Endothelial cell of umbilical vein (primary cell): ENCODE results near the gene TMIGD3. TPM values are rescaled to one million over a fixed set of nuclear protein-coding genes. Genes with fewer than 3 reads are reported as not detected.

Source experiments
- BruUV-seq: library from RNA; stranded (reverse); fragments of 400-500 nt; replicated peaks from 2 replicates; lab custom pipeline; 2021; lab: Mats Ljungman, UMichigan
- CTCF ChIA-PET: fragments of 300-600, 350-600 bp; sonication (Branson Sonifier 250); formaldehyde crosslinking; loops from one replicate; lab custom pipeline; 2021; ENCODE audit warnings: antibody characterized with exemption, inconsistent platforms; lab: Charles Lee
- POLR2A ChIA-PET: fragments of 300-600, 350-600 bp; sonication (Branson Sonifier 250); formaldehyde crosslinking; loops from one replicate; lab custom pipeline; 2021; ENCODE audit warnings: antibody characterized with exemption, inconsistent platforms; lab: Charles Lee
- DNase-seq: peaks from one replicate; pipeline ENCODE4 v3.0.0-alpha.2; 2011; ENCODE audit warnings: low read depth, low spot score
- FAIRE-seq: peaks from 2 replicates; lab custom pipeline; 2011; peaks lifted over from hg19 to GRCh38; lab: Jason Lieb, UNC
- H2AFZ ChIP-seq: 2 replicates; pipeline ENCODE4 v1.6.0; 2012; ENCODE audit warnings: low read depth, low read length, control low read depth, inconsistent platforms
- H3K27ac ChIP-seq: 2 replicates; pipeline ENCODE4 v1.5.1; 2011; ENCODE audit warnings: low read depth, mild to moderate bottlenecking, control low read depth, low read length, moderate library complexity; ENCODE audit not compliant: insufficient read depth
- H3K27me3 ChIP-seq, 2 experiments: 2 replicates each; pipeline versions ENCODE4 v1.6.0 to v1.6.1; 2011; ENCODE audit warnings: low read length in 2 of 2, mixed read lengths in 1 of 2; ENCODE audit not compliant: control insufficient read depth in 2 of 2, insufficient read depth in 2 of 2
- H3K36me3 ChIP-seq, 2 experiments: 2 replicates in 1 of 2; 3 replicates in 1 of 2; pipeline ENCODE4 v1.5.1; 2011; ENCODE audit warnings: low read length in 2 of 2, mild to moderate bottlenecking in 1 of 2, moderate library complexity in 1 of 2; ENCODE audit not compliant: control insufficient read depth in 2 of 2, insufficient read depth in 2 of 2; ENCODE audit errors: extremely low read depth in 1 of 2
- H3K4me1 ChIP-seq: 3 replicates; pipeline ENCODE4 v1.5.1; 2011; ENCODE audit warnings: mild to moderate bottlenecking, low read length; ENCODE audit not compliant: control insufficient read depth, insufficient read depth; ENCODE audit errors: extremely low read depth
- H3K4me2 ChIP-seq: 2 replicates; pipeline ENCODE4 v1.6.1; 2011; ENCODE audit warnings: low read length, control low read depth, mixed read lengths; ENCODE audit not compliant: insufficient read depth
- H3K4me3 ChIP-seq, 3 experiments: fragments of 200-600 bp in 1 of 3; sonication (generic), shearing (Covaris generic) in 1 of 3; replicated peaks in 1 of 3; 2 replicates each; pipeline ENCODE4 v1.5.1; 2011 to 2016; ENCODE audit warnings: control low read depth in 3 of 3, low read length in 3 of 3, mild to moderate bottlenecking in 2 of 3, inconsistent platforms in 1 of 3, low read depth in 1 of 3, moderate library complexity in 1 of 3; ENCODE audit not compliant: insufficient read depth in 1 of 3
- H3K79me2 ChIP-seq: 2 replicates; pipeline ENCODE4 v1.6.0; 2012; ENCODE audit warnings: low read length, inconsistent platforms; ENCODE audit not compliant: control insufficient read depth, insufficient read depth
- H3K9ac ChIP-seq: replicated peaks from 2 replicates; pipeline ENCODE3; 2011; ENCODE audit warnings: low read length, control low read depth; ENCODE audit not compliant: insufficient read depth; ENCODE audit errors: extremely low read depth
- H3K9me1 ChIP-seq: replicated peaks from 3 replicates; pipeline ENCODE4 v1.6.0; 2011; ENCODE audit warnings: mild to moderate bottlenecking, low read length; ENCODE audit not compliant: control insufficient read depth, insufficient read depth; ENCODE audit errors: extremely low read depth
- H3K9me3 ChIP-seq: replicated peaks from 2 replicates; pipeline ENCODE4 v1.5.1; 2012; ENCODE audit warnings: low read length, inconsistent platforms; ENCODE audit not compliant: control insufficient read depth, insufficient read depth
- H4K20me1 ChIP-seq: replicated peaks from 2 replicates; pipeline ENCODE3; 2011; ENCODE audit warnings: mild to moderate bottlenecking, low read length; ENCODE audit not compliant: control insufficient read depth, insufficient read depth; ENCODE audit errors: extremely low read depth
- CTCF ChIP-seq, 2 donors: IDR thresholded peaks; 1 replicate in 1 of 2; 2 replicates in 1 of 2; pipeline ENCODE4 v1.5.1; 2011; ENCODE audit warnings: low read length in 2 of 2, mild to moderate bottlenecking in 2 of 2, moderate library complexity in 2 of 2, control low read depth in 1 of 2, inconsistent platforms in 1 of 2, low read depth in 1 of 2; ENCODE audit not compliant: insufficient read depth in 1 of 2; ENCODE audit errors: extremely low read depth in 1 of 2
- EZH2 ChIP-seq: IDR thresholded peaks from 2 replicates; pipeline ENCODE4 v1.6.1; 2012; ENCODE audit warnings: borderline replicate concordance, low read depth, mild to moderate bottlenecking, moderate library complexity, low read length, inconsistent platforms; ENCODE audit not compliant: severe bottlenecking
- FOS ChIP-seq: IDR thresholded peaks from 2 replicates; pipeline ENCODE4 v1.6.1; 2011; ENCODE audit warnings: mild to moderate bottlenecking, low read length, moderate library complexity, borderline replicate concordance; ENCODE audit not compliant: insufficient read depth
- GATA2 ChIP-seq: IDR thresholded peaks from 2 replicates; pipeline ENCODE4 v1.7.0; 2011; ENCODE audit warnings: low read depth, mild to moderate bottlenecking, moderate library complexity, mixed read lengths, low read length; ENCODE audit not compliant: insufficient read length, insufficient read depth
- JUN ChIP-seq: IDR thresholded peaks from 2 replicates; pipeline ENCODE4 v1.6.1; 2011; ENCODE audit warnings: borderline replicate concordance, low read depth; ENCODE audit not compliant: insufficient read length, insufficient read depth
- MAX ChIP-seq: IDR thresholded peaks from 2 replicates; pipeline ENCODE4 v1.6.1; 2011; ENCODE audit not compliant: insufficient read depth, insufficient read length
- MYC ChIP-seq: IDR thresholded peaks from one replicate; pipeline ENCODE4 v1.6.1; 2011; ENCODE audit warnings: mild to moderate bottlenecking, low read depth, low read length
- POLR2A ChIP-seq: IDR thresholded peaks from 2 replicates; pipeline ENCODE4 v1.6.1; 2012; ENCODE audit warnings: low read depth, mild to moderate bottlenecking, control low read depth, low read length
- POLR2AphosphoS5 ChIP-seq: IDR thresholded peaks from 2 replicates; pipeline ENCODE4 v1.6.1; 2012; ENCODE audit warnings: low read depth, mild to moderate bottlenecking, control low read depth, low read length, moderate library complexity; ENCODE audit not compliant: insufficient read depth
- dilution Hi-C: fragments of 300-500 bp; cut with MboI; formaldehyde crosslinking; loops from one replicate; pipeline ENCODE4 v1.15.0; 2019; ENCODE audit warnings: low sequenced_read_pairs; ENCODE audit not compliant: extremely low pct_ligation_motif_present
- intact Hi-C: fragments of 100-400 bp; cut with micrococcal nuclease; formaldehyde crosslinking; loops from one replicate; pipeline ENCODE4 v1.10.0; 2022
- polyA plus RNA-seq, 4 experiments: library from polyadenylated mRNA; depleted of rRNA in 3 of 4; stranded (reverse) in 3 of 4; unstranded in 1 of 4; fragments of >200 nt; gene quantifications; 2 replicates each; pipeline versions ENCODE4 v1.2.1 to v1.2.3, GENCODE V29; 2011 to 2012; ENCODE audit warnings: missing spikeins in 1 of 4
- total RNA-seq: library from RNA; stranded (reverse); gene quantifications from 2 replicates; pipeline ENCODE4 v1.2.3, GENCODE V29; 2021

TMIGD3 gene
- total and polyA plus RNA-seq, 2 donors (not counting 3 experiments of a cell fraction or from before 2014, with no cell fraction given), result 0.07 to 0.49 TPM

GRCh38 chr1:111465754-111466153, 37.7 kb downstream of the TMIGD3 start:
- Histone ChIP-seq H3K27me3 (no peaks in the 10 kb centered on the region), H3K4me1 (no peaks in the 10 kb centered on the region), H3K4me2 (no peak overlapping the region), H3K9me3 (no peaks in the 10 kb centered on the region), H3K9me1 (no peaks in the 10 kb centered on the region), H3K79me2 (no peaks in the 10 kb centered on the region), H3K9ac (no peak overlapping the region), H3K36me3 (peaks cover 0 to 4% of the 10 kb centered on the region in 2 experiments), H3K27ac (no peak overlapping the region), H2AFZ (no peak overlapping the region), H4K20me1 (no peaks in the 10 kb centered on the region), H3K4me3 (no peak overlapping the region)
- ChIA-PET POLR2A (no interaction called here), CTCF (interaction anchor here (1.4 kb wide), 2 partner anchors 16 to 42 kb away, joined by 3 read pairs; no protein-coding TSS in a partner anchor)
- no TSS peak for BruUV-seq
- DNase-seq, result no peak
- no peak for FAIRE-seq
- no peak for TF ChIP-seq MYC
- no peak for TF ChIP-seq EZH2
- no peak for TF ChIP-seq CTCF (IDR thresholded peaks at IDR 0.05; ENCODE audit: extremely low read depth in 1 of 2, insufficient read depth in 1 of 2, low read depth in 1 of 2, low read length in 2 of 2)
- no peak for TF ChIP-seq JUN
- TF ChIP-seq MAX, result no peak
- TF ChIP-seq FOS, result no peak
- TF ChIP-seq GATA2, result no peak
- TF ChIP-seq POLR2A, result no peak
- TF ChIP-seq POLR2AphosphoS5, result no peak
- dilution Hi-C loops (no loop called here), intact Hi-C loops (no loop called here)
